GM12892 (cell line): Measurements from ENCODE around the gene ANXA7.

ENCODE experiments used
- DNase-seq: peaks from one replicate; pipeline ENCODE4 v3.0.0; 2011; ENCODE audit not compliant: insufficient read length
- FAIRE-seq: peaks from 2 replicates; lab custom pipeline; 2011; peaks lifted over from hg19 to GRCh38; lab: Jason Lieb, UNC
- POLR2A ChIP-seq: IDR thresholded peaks from 2 replicates; pipeline ENCODE4 v1.6.1; 2011; ENCODE audit warnings: low read depth, low read length, control low read depth
- POLR2AphosphoS5 ChIP-seq: IDR thresholded peaks from 2 replicates; pipeline ENCODE4 v1.6.1; 2011; ENCODE audit warnings: low read depth, low read length, control low read depth
- TAF1 ChIP-seq: IDR thresholded peaks from 2 replicates; pipeline ENCODE4 v1.6.1; 2011; ENCODE audit warnings: low read depth, mild to moderate bottlenecking, control low read depth, low read length, borderline replicate concordance

The ANXA7 gene

DNA sequence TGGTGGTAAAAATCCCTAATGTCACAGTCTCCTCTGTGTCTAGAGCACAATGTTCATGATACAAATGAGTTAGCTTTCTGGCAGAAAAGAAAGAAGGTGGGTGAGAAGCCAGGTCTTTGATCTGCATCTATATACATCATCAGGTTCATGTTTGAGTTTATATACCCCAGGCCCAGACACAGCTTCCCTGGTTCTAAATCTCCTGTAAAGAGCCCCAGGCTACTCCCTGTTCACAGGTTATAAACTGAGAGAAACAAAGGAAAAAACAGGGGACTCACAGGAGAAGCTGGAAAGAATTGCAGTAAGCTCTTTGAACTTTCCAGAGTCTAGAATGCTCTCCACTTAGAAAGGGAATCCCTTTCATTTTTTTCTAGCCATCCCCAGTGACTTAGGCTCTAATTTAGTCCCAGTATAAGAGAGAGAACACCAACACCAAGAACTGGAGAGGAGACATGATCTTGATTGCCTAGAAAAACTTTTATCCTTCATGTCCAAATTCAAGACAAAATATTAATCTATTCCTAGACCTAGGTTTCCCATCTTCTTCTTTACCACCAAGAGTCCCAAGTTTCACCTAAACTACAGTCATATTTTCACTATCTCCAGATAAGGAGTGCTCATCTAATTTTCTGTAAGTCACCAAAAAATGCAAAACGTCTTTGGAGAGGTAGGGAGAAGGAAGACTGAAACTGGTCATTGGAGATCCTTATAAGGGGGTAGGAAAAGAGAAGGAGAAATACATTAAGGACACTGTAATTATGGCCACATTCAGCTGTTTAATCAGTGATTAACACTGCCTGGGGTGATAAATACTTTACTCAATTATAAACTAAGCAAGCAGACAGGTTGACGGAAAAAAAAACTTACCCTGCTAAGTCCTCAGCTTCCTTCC, 19.0 kb upstream of the ANXA7 start:
- no peak for TF ChIP-seq POLR2A
- TF ChIP-seq TAF1: no peak
- no peak for TF ChIP-seq POLR2AphosphoS5
- DNase-seq (no peak), FAIRE-seq (no peak)

DNA sequence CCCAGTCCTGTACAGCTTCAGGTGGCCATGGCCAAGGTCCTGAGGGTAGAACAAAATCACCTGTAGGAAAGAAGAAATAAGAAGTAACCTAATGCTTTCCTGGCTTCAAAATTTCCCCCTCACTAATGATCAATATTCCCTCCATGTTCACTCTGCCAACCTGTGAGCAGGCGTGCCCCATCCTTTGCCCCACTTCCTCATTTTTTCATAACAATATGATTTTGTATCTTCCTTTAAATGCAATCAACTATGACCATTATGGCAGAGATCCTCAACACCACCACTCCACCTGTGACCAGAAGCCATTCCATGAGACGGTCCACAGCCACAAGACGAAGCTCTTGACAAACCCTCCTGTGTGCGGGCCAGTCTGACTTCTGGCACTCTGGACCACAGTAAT, 12.5 kb upstream of the ANXA7 start:
- DNase-seq (no peak), FAIRE-seq (no peak)
- TF ChIP-seq POLR2AphosphoS5: no peak
- TF ChIP-seq POLR2A: no peak
- TF ChIP-seq TAF1: no peak

DNA sequence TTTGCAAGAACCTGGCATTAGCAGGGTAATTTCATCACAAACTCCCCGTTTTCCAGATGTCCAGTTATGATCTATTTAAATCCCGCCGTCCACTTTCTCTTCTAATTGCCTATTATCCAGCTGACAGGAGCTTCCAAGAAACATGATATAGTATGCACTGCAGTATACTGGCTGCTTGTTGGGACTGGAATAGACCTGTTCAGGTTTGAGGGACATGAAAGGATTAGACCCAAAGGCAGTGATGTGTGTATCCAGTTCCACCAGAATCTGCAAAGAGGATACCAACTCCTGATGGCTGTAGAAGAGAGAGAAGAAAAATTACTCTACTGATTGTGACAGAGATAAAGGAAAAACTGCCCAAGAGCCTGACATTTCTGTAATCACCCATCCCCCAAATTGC, 10.6 kb upstream of the ANXA7 start:
- no peak for DNase-seq
- FAIRE-seq: no peak
- TF ChIP-seq POLR2A: no peak
- TF ChIP-seq POLR2AphosphoS5: no peak
- no peak for TF ChIP-seq TAF1

DNA sequence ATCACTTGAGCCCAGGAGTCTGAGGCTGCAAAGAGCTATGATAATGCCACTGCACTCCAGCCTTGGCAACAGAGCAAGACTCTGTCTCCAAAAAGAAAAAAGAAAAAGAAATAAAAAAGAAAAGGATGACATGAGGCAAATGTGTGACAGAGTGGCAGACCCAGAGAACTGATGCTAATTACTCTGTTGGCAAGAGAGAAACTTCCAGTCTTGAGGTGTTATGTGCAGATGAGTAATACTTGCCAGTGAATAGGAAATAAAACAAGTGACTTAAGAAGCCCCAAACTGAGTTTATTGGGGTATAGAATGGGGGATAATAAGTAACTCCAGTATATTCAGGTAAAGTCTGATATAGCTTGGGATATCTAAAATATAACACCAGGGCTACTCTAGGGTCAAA, 9.5 kb upstream of the ANXA7 start:
- TF ChIP-seq TAF1: no peak
- no peak for TF ChIP-seq POLR2A
- TF ChIP-seq POLR2AphosphoS5: no peak
- DNase-seq (no peak), FAIRE-seq (no peak)

- FAIRE-seq: no peak
- no peak for TF ChIP-seq TAF1
- TF ChIP-seq POLR2A: no peak
- TF ChIP-seq POLR2AphosphoS5: no peak
These were observed 2.7 kb upstream of the ANXA7 start for GRCh38 chr10:73416571-73416970.

GRCh38 chr10:73414230-73414945, 530 bp upstream of the ANXA7 start:
- TF ChIP-seq POLR2AphosphoS5 (no peak), POLR2A (no peak), TAF1 (no peak)
- DNase-seq (no peak), FAIRE-seq (peak; percentile 50)

More at GRCh38 chr10:73416571-73416970, 2.7 kb upstream of the ANXA7 start:
- DNase-seq: no peak

- TF ChIP-seq TAF1 (no peak), POLR2A (peak; percentile 66; the same call in 1 of the 2 replicates), POLR2AphosphoS5 (peak; percentile 60; the same call in 1 of the 2 replicates)
- DNase-seq: peak; percentile 34
- peak; percentile 21 for FAIRE-seq
These were observed 740 bp downstream of the ANXA7 start for GRCh38 chr10:73413108-73413527.

GRCh38 chr10:73410897-73411296, 3.0 kb downstream of the ANXA7 start:
- no peak for FAIRE-seq
- no peak for DNase-seq
- TF ChIP-seq TAF1: no peak
- TF ChIP-seq POLR2AphosphoS5: no peak
- no peak for TF ChIP-seq POLR2A

GRCh38 chr10:73408978-73409521, 4.8 kb downstream of the ANXA7 start:
- no peak for DNase-seq
- TF ChIP-seq POLR2A (no peak), POLR2AphosphoS5 (no peak), TAF1 (no peak)
- FAIRE-seq: no peak

DNA sequence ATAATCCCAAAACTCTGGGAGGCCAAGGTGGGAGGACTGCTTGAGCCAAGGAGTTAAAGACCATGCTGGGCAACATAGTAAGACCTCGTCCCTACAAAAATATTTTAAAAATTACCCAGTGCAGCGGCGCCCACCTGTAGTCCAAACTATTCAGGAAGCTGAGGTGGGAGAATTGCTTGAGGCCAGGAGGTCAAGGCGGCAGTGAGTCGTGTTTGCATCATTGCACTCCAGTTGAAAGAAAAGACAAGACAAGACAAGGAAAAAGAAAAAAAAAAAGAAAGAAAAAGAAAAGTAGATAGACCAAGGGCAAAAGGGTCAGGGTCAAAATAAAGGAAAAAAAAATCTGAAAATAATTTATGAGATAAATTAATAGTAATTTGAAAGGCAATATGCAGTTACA, 5.8 kb downstream of the ANXA7 start:
- DNase-seq: no peak
- no peak for FAIRE-seq
- no peak for TF ChIP-seq POLR2AphosphoS5
- no peak for TF ChIP-seq TAF1
- TF ChIP-seq POLR2A: no peak

DNA sequence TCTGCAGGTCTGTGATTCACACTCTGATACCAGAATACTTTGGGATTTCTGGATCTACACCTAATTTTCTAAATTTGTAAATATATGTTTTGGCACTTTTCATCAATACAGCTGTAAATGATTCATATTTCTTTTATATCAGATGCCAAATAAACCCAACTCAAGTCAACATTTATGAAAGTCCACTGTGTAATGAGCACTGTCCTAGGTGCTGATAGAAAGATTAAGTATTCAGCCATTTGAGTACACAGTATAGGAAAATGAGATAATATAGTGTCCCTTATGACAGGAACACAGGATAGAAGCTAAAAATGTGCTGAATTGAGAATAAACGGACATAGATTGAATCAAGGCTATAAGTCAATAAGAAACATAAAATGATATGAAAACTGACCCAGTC, 6.4 kb downstream of the ANXA7 start:
- TF ChIP-seq POLR2A: no peak
- TF ChIP-seq TAF1: no peak
- no peak for TF ChIP-seq POLR2AphosphoS5
- FAIRE-seq (no peak), DNase-seq (no peak)
